RWPE2 (cell line): Measurements from ENCODE around the gene AURKAIP1.

Experiments
- ATAC-seq: fragments of 200-7000 bp; cut with Tn5 transposase; 3 replicates; pipeline ENCODE4 v1.9.1; 2021; ENCODE audit warnings: low read depth
- DNase-seq: peaks from one replicate; pipeline ENCODE4 v3.0.0-alpha.2; 2020; ENCODE audit warnings: low spot score
- H3K27ac ChIP-seq: fragments of 450-650 bp; 2 replicates; pipeline ENCODE4 v1.5.1; 2017; ENCODE audit warnings: mild to moderate bottlenecking; ENCODE audit not compliant: poor library complexity, severe bottlenecking
- H3K27me3 ChIP-seq: fragments of 250-450 bp; sonication (Bioruptor Pico); 2 replicates; pipeline ENCODE4 v1.5.1; 2021; ENCODE audit warnings: mild to moderate bottlenecking, moderate library complexity; ENCODE audit not compliant: insufficient read depth, poor library complexity, severe bottlenecking
- H3K36me3 ChIP-seq: fragments of 250-450 bp; sonication (Bioruptor Pico); 2 replicates; pipeline ENCODE4 v1.5.1; 2020; ENCODE audit warnings: low read depth, mild to moderate bottlenecking, moderate library complexity
- H3K4me1 ChIP-seq: fragments of 250-450 bp; sonication (Bioruptor Pico); 2 replicates; pipeline ENCODE4 v1.5.1; 2021; ENCODE audit warnings: mild to moderate bottlenecking, moderate library complexity; ENCODE audit not compliant: insufficient read depth, poor library complexity, severe bottlenecking
- H3K4me3 ChIP-seq: fragments of 250-450 bp; sonication (Bioruptor Pico); 2 replicates; pipeline ENCODE4 v1.5.1; 2021; ENCODE audit warnings: mild to moderate bottlenecking, moderate library complexity; ENCODE audit not compliant: severe bottlenecking
- H3K9me3 ChIP-seq: fragments of 250-450 bp; sonication (Bioruptor Pico); 2 replicates; pipeline ENCODE4 v1.5.1; 2021; ENCODE audit warnings: mild to moderate bottlenecking, moderate library complexity; ENCODE audit not compliant: severe bottlenecking
- CTCF ChIP-seq: fragments of 450-650 bp; IDR thresholded peaks from one replicate; pipeline ENCODE4 v1.5.1; 2017; ENCODE audit warnings: mild to moderate bottlenecking, moderate library complexity; ENCODE audit not compliant: poor library complexity, severe bottlenecking

The AURKAIP1 gene

GRCh38 chr1:1353389-1354151 lies 21.4 kb downstream of the AURKAIP1 start:
- ATAC-seq, result peak; percentile 17; the same call in 2 of the 3 replicates
- H3K4me1 ChIP-seq, result peaks cover 4% of the 10 kb centered on the region
- DNase-seq, result peak; percentile 57
- H3K36me3 ChIP-seq, result no peaks in the 10 kb centered on the region
- H3K4me3 ChIP-seq, result no peak overlapping the region
- H3K27ac ChIP-seq, result peak overlapping the region; percentile 21
- H3K27me3 ChIP-seq, result no peaks in the 10 kb centered on the region
- H3K9me3 ChIP-seq, result no peaks in the 10 kb centered on the region
- no peak for TF ChIP-seq CTCF

- Histone ChIP-seq H3K9me3 (no peaks in the 10 kb centered on the region), H3K36me3 (no peaks in the 10 kb centered on the region), H3K27ac (peak overlapping the region; percentile 21), H3K4me1 (peaks cover 4% of the 10 kb centered on the region), H3K27me3 (no peaks in the 10 kb centered on the region), H3K4me3 (no peak overlapping the region)
- ATAC-seq (no peak), DNase-seq (peak; percentile 60)
- TF ChIP-seq CTCF, result no peak
These were observed 22.1 kb downstream of the AURKAIP1 start for GRCh38 chr1:1352786-1353388.

- H3K4me3 ChIP-seq, result no peak overlapping the region
- peak; percentile 16; the same call in 1 of the 3 replicates for ATAC-seq
These were observed 23.2 kb downstream of the AURKAIP1 start for GRCh38 chr1:1351511-1352427.

GRCh38 chr1:1349256-1350012 lies 25.6 kb downstream of the AURKAIP1 start, which contains the start of gene DVL1:
Gene DVL1 (minus strand): TSS chr1:1349418. CDS start chr1:1349065, 353 bp downstream.
- DNase-seq (no peak), ATAC-seq (no peak)
- Histone ChIP-seq H3K4me3 (peak within 1 kb of the TSS; percentile 90), H3K4me1 (peaks cover 23% of the 10 kb centered on the region), H3K27ac (peak within 1 kb of the TSS; percentile 98), H3K9me3 (no peaks in the 10 kb centered on the region), H3K27me3 (no peaks in the 10 kb centered on the region), H3K36me3 (no peaks in the 10 kb centered on the region)
- TF ChIP-seq CTCF, result peak; percentile 63

More at GRCh38 chr1:1351511-1352427, 23.2 kb downstream of the AURKAIP1 start:
- peak; percentile 78 for DNase-seq
- H3K9me3 ChIP-seq, result no peaks in the 10 kb centered on the region
- H3K27ac ChIP-seq, result peak overlapping the region; percentile 21
- peaks cover 4% of the 10 kb centered on the region for H3K4me1 ChIP-seq
- no peak for TF ChIP-seq CTCF
- H3K36me3 ChIP-seq, result no peaks in the 10 kb centered on the region
- no peaks in the 10 kb centered on the region for H3K27me3 ChIP-seq
